ENCODE results near the gene ANTKMT.
A peak's percentile ranks its signal among the peaks of the same experiment; 100 is the strongest.

The ANTKMT gene

GRCh38 chr16:695355-696089, 25.4 kb upstream of the ANTKMT start:
- no peak for DNase-seq (ENCODE audit: low read depth in 2 of 2, low spot score in 1 of 2)

- no peak for DNase-seq (ENCODE audit: low read depth in 2 of 2, low spot score in 1 of 2)
Observed at GRCh38 chr16:698911-699671, 21.9 kb upstream of the ANTKMT start.

GRCh38 chr16:700684-701584, 20.0 kb upstream of the ANTKMT start:
- DNase-seq (ENCODE audit: low read depth in 2 of 2, low spot score in 1 of 2), result no peak

GRCh38 chr16:702341-702740, 18.6 kb upstream of the ANTKMT start:
- no peak for DNase-seq (ENCODE audit: low read depth in 2 of 2, low spot score in 1 of 2)

GRCh38 chr16:703406-703805, 17.5 kb upstream of the ANTKMT start:
- DNase-seq (ENCODE audit: low read depth in 2 of 2, low spot score in 1 of 2), result no peak

- no peak for DNase-seq (ENCODE audit: low read depth in 2 of 2, low spot score in 1 of 2)
Observed at GRCh38 chr16:704047-704446, 16.9 kb upstream of the ANTKMT start.

- DNase-seq (ENCODE audit: low read depth in 2 of 2, low spot score in 1 of 2), result no peak
Observed at GRCh38 chr16:704552-705380, 16.2 kb upstream of the ANTKMT start.

GRCh38 chr16:705431-706188, 15.3 kb upstream of the ANTKMT start, which contains the start of gene FBXL16:
FBXL16 (minus strand) TSS chr16:705801; CDS start chr16:697405, 8,396 bp downstream.
- no peak for DNase-seq (ENCODE audit: low read depth in 2 of 2, low spot score in 1 of 2)

- no peak for DNase-seq (ENCODE audit: low read depth in 2 of 2, low spot score in 1 of 2)
Observed at GRCh38 chr16:706189-707061, 14.5 kb upstream of the ANTKMT start.

GRCh38 chr16:707062-707538, 13.8 kb upstream of the ANTKMT start:
- no peak for DNase-seq (ENCODE audit: low read depth in 2 of 2, low spot score in 1 of 2)

- DNase-seq (ENCODE audit: low read depth in 2 of 2, low spot score in 1 of 2), result no peak
Observed at GRCh38 chr16:708019-708418, 12.9 kb upstream of the ANTKMT start.

GRCh38 chr16:708959-709358, 12.0 kb upstream of the ANTKMT start:
- no peak for DNase-seq (ENCODE audit: low read depth in 2 of 2, low spot score in 1 of 2)

GRCh38 chr16:709566-710499, 11.1 kb upstream of the ANTKMT start:
- no peak for DNase-seq (ENCODE audit: low read depth in 2 of 2, low spot score in 1 of 2)

GRCh38 chr16:710500-711075, 10.4 kb upstream of the ANTKMT start:
- DNase-seq (ENCODE audit: low read depth in 2 of 2, low spot score in 1 of 2), result no peak

- no peak for DNase-seq (ENCODE audit: low read depth in 2 of 2, low spot score in 1 of 2)
Observed at GRCh38 chr16:711084-711483, 9.9 kb upstream of the ANTKMT start.

- peak; percentile 58 to 63 for DNase-seq (ENCODE audit: low read depth in 2 of 2, low spot score in 1 of 2)
Observed at GRCh38 chr16:711548-712320, 9.2 kb upstream of the ANTKMT start.
